Neural cell (in vitro differentiated cells): Measurements from ENCODE around the gene SERPINI1. TPM values are rescaled to one million over a fixed set of nuclear protein-coding genes. Genes with fewer than 3 reads are reported as not detected.

Experiments
- H2AFZ ChIP-seq: fragments of 200-600, 300-800 bp; sonication (generic), shearing (Covaris generic); 2 replicates; pipeline ENCODE4 v1.6.0; 2014; ENCODE audit warnings: low read depth, mild to moderate bottlenecking, antibody characterized with exemption, low read length, moderate library complexity
- H3F3A ChIP-seq: fragments of 200-600 bp; shearing (Covaris generic); 2 replicates; pipeline ENCODE4 v1.6.1; 2016; ENCODE audit warnings: mild to moderate bottlenecking, moderate library complexity, mixed read lengths, antibody characterized with exemption, low read length; ENCODE audit not compliant: insufficient read depth, poor library complexity, severe bottlenecking
- H3K27ac ChIP-seq: fragments of 200-600, 300-800 bp; sonication (generic), shearing (Covaris generic); 2 replicates; pipeline ENCODE4 v1.5.1; 2014; ENCODE audit warnings: mild to moderate bottlenecking, low read length, moderate library complexity
- H3K27me3 ChIP-seq: fragments of 300-800, 200-600 bp; sonication (generic), shearing (Covaris generic); 2 replicates; pipeline ENCODE4 v1.6.0; 2014; ENCODE audit warnings: mild to moderate bottlenecking, low read depth, low read length, moderate library complexity; ENCODE audit not compliant: insufficient read depth
- H3K36me3 ChIP-seq: fragments of 300-800, 200-600 bp; sonication (generic), shearing (Covaris generic); 2 replicates; pipeline ENCODE4 v1.5.1; 2014; ENCODE audit warnings: mild to moderate bottlenecking, antibody characterized with exemption, low read length, moderate library complexity; ENCODE audit not compliant: insufficient read depth
- H3K4me2 ChIP-seq: fragments of 300-800, 200-600 bp; sonication (generic), shearing (Covaris generic); 2 replicates; pipeline ENCODE4 v1.6.0; 2014; ENCODE audit warnings: mild to moderate bottlenecking, low read length
- H3K4me3 ChIP-seq: fragments of 300-800, 200-600 bp; sonication (generic), shearing (Covaris generic); 2 replicates; pipeline ENCODE4 v1.5.1; 2014; ENCODE audit warnings: mild to moderate bottlenecking, low read length, moderate library complexity
- H3K79me2 ChIP-seq: fragments of 200-600 bp; shearing (Covaris generic); replicated peaks from 2 replicates; pipeline ENCODE4 v1.6.0; 2014; ENCODE audit warnings: mild to moderate bottlenecking, low read length, moderate library complexity; ENCODE audit not compliant: insufficient read depth
- H3K9ac ChIP-seq: fragments of 300-800, 200-600 bp; sonication (generic), shearing (Covaris generic); 2 replicates; pipeline ENCODE4 v1.6.1; 2016; ENCODE audit warnings: mild to moderate bottlenecking, low read length, mixed read lengths
- H3K9me2 ChIP-seq: fragments of 200-600 bp; shearing (Covaris generic); 2 replicates; pipeline ENCODE4 v1.6.1; 2016; ENCODE audit warnings: mild to moderate bottlenecking, low read length, mixed read lengths; ENCODE audit not compliant: insufficient read depth
- H3K9me3 ChIP-seq: fragments of 200-600, 300-800 bp; sonication (generic), shearing (Covaris generic); 2 replicates; pipeline ENCODE4 v1.6.1; 2016; ENCODE audit warnings: mild to moderate bottlenecking, mixed run types, low read length, moderate library complexity, mixed read lengths
- H4K20me1 ChIP-seq: fragments of 200-600 bp; shearing (Covaris generic); 2 replicates; pipeline ENCODE4 v1.6.1; 2016; ENCODE audit warnings: mild to moderate bottlenecking, mixed run types; ENCODE audit not compliant: insufficient read depth
- EP300 ChIP-seq: fragments of 450-650 bp; conservative IDR thresholded peaks from 2 replicates; pipeline ENCODE4 v1.6.1; 2014; ENCODE audit warnings: antibody characterized with exemption, mild to moderate bottlenecking, moderate library complexity; ENCODE audit not compliant: poor library complexity, severe bottlenecking
- EZH2 ChIP-seq: fragments of 200-600, 300-800 bp; shearing (Covaris generic), sonication (generic); IDR thresholded peaks from 2 replicates; pipeline ENCODE4 v1.6.1; 2014; ENCODE audit warnings: antibody characterized with exemption, low read length, borderline replicate concordance, mild to moderate bottlenecking; ENCODE audit not compliant: insufficient read depth, poor library complexity, severe bottlenecking
- MXI1 ChIP-seq: fragments of 450-650 bp; conservative IDR thresholded peaks from 2 replicates; pipeline ENCODE4 v1.6.1; 2014; ENCODE audit warnings: antibody characterized with exemption, mild to moderate bottlenecking; ENCODE audit not compliant: poor library complexity, severe bottlenecking
- POLR2AphosphoS5 ChIP-seq: IDR thresholded peaks from 2 replicates; pipeline ENCODE4 v1.6.1; 2012
- RAD21 ChIP-seq: fragments of 450-650 bp; conservative IDR thresholded peaks from 2 replicates; pipeline ENCODE4 v1.6.1; 2014; ENCODE audit warnings: antibody characterized with exemption, mild to moderate bottlenecking, moderate library complexity
- SMC3 ChIP-seq: fragments of 450-650 bp; conservative IDR thresholded peaks from 2 replicates; pipeline ENCODE4 v1.6.1; 2014; ENCODE audit warnings: antibody characterized with exemption, mild to moderate bottlenecking, moderate library complexity; ENCODE audit not compliant: poor library complexity
- TAF1 ChIP-seq: IDR thresholded peaks from 2 replicates; pipeline ENCODE4 v1.6.1; 2012; ENCODE audit warnings: low read depth
- polyA plus RNA-seq: library from polyadenylated mRNA; depleted of rRNA; stranded (reverse); fragments of >200 nt; gene quantifications from 2 replicates; pipeline ENCODE4 v1.2.3, GENCODE V29; 2014
- TF ChIP-seq, protein P1 (sequence below): fragments of 450-650 bp; IDR thresholded peaks from 2 replicates; pipeline ENCODE4 v1.5.1; 2014; ENCODE audit warnings: antibody characterized with exemption, mild to moderate bottlenecking, moderate library complexity; ENCODE audit not compliant: poor library complexity, severe bottlenecking
- TF ChIP-seq, protein P2 (sequence below): IDR thresholded peaks from 2 replicates; pipeline ENCODE4 v1.6.1; 2012; ENCODE audit warnings: borderline replicate concordance

SERPINI1 gene
- polyA plus RNA-seq, 1 donor from 2014 or later, result 150 TPM

DNA sequence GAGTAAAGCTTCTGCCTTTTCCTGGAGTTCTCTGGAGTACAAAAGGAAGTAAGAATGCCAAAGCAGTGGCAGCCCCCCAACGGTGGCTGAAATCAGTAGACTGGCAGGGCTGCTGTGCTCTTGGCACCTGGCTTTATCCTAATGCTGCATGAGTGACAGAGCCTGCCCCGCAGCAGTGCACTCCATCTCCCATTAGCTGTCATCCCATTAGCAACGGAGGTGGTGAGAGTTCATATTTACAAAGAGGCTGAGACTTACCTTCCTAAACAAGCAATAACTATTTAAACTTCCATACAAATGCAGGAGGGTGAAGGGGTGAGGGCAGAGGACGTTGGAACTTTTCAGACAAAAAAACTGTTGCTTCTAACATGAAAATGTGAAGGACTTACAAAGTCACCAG is 51.9 kb downstream of the SERPINI1 start:
- no peaks in the 10 kb centered on the region for H3F3A ChIP-seq
- no peaks in the 10 kb centered on the region for H4K20me1 ChIP-seq
- no peak overlapping the region for H3K4me2 ChIP-seq
- H3K27ac ChIP-seq, result no peak overlapping the region
- no peaks in the 10 kb centered on the region for H3K9me3 ChIP-seq
- no peak overlapping the region for H3K9ac ChIP-seq
- H2AFZ ChIP-seq, result no peak overlapping the region
- H3K9me2 ChIP-seq, result no peaks in the 10 kb centered on the region
- H3K36me3 ChIP-seq, result no peaks in the 10 kb centered on the region
- H3K79me2 ChIP-seq, result no peaks in the 10 kb centered on the region
- no peak overlapping the region for H3K4me3 ChIP-seq
- TF ChIP-seq, protein P1, sequence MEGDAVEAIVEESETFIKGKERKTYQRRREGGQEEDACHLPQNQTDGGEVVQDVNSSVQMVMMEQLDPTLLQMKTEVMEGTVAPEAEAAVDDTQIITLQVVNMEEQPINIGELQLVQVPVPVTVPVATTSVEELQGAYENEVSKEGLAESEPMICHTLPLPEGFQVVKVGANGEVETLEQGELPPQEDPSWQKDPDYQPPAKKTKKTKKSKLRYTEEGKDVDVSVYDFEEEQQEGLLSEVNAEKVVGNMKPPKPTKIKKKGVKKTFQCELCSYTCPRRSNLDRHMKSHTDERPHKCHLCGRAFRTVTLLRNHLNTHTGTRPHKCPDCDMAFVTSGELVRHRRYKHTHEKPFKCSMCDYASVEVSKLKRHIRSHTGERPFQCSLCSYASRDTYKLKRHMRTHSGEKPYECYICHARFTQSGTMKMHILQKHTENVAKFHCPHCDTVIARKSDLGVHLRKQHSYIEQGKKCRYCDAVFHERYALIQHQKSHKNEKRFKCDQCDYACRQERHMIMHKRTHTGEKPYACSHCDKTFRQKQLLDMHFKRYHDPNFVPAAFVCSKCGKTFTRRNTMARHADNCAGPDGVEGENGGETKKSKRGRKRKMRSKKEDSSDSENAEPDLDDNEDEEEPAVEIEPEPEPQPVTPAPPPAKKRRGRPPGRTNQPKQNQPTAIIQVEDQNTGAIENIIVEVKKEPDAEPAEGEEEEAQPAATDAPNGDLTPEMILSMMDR, result no peak
- TF ChIP-seq MXI1 (no peak), EZH2 (no peak), EP300 (no peak), POLR2AphosphoS5 (no peak), SMC3 (no peak), TAF1 (no peak), RAD21 (no peak)
- TF ChIP-seq, protein P2, sequence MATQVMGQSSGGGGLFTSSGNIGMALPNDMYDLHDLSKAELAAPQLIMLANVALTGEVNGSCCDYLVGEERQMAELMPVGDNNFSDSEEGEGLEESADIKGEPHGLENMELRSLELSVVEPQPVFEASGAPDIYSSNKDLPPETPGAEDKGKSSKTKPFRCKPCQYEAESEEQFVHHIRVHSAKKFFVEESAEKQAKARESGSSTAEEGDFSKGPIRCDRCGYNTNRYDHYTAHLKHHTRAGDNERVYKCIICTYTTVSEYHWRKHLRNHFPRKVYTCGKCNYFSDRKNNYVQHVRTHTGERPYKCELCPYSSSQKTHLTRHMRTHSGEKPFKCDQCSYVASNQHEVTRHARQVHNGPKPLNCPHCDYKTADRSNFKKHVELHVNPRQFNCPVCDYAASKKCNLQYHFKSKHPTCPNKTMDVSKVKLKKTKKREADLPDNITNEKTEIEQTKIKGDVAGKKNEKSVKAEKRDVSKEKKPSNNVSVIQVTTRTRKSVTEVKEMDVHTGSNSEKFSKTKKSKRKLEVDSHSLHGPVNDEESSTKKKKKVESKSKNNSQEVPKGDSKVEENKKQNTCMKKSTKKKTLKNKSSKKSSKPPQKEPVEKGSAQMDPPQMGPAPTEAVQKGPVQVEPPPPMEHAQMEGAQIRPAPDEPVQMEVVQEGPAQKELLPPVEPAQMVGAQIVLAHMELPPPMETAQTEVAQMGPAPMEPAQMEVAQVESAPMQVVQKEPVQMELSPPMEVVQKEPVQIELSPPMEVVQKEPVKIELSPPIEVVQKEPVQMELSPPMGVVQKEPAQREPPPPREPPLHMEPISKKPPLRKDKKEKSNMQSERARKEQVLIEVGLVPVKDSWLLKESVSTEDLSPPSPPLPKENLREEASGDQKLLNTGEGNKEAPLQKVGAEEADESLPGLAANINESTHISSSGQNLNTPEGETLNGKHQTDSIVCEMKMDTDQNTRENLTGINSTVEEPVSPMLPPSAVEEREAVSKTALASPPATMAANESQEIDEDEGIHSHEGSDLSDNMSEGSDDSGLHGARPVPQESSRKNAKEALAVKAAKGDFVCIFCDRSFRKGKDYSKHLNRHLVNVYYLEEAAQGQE, result no peak
- H3K27me3 ChIP-seq, result no peaks in the 10 kb centered on the region

DNA sequence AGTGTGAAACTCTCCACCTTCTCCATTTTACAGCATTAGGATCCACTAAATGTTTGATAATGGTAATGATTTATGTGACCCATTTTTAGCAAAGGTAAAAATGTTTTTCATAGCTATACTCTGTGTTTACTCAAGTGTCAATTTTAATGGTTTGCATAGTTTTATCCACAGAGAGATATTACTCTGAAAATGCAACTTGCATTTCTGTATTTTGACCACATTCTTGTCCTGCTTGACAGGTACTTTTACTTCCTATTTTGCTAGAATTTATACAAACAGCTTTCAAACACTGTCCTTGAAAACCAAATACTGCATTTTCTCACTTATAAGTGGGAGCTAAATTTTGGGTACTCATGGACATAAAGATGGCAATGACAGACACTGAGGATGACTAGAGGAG is 62.9 kb downstream of the SERPINI1 start:
- no peaks in the 10 kb centered on the region for H3F3A ChIP-seq
- H3K79me2 ChIP-seq, result no peaks in the 10 kb centered on the region
- TF ChIP-seq EP300 (no peak), POLR2AphosphoS5 (no peak), MXI1 (no peak), TAF1 (no peak), RAD21 (no peak), EZH2 (no peak), SMC3 (no peak)
- TF ChIP-seq, protein P1, result no peak
- TF ChIP-seq, protein P2, result no peak
- no peak overlapping the region for H3K4me3 ChIP-seq
- no peaks in the 10 kb centered on the region for H4K20me1 ChIP-seq
- no peaks in the 10 kb centered on the region for H3K27me3 ChIP-seq
- no peaks in the 10 kb centered on the region for H3K36me3 ChIP-seq
- H3K9me3 ChIP-seq, result no peaks in the 10 kb centered on the region
- H2AFZ ChIP-seq, result no peak overlapping the region
- H3K4me2 ChIP-seq, result no peak overlapping the region
- no peak overlapping the region for H3K27ac ChIP-seq
- no peaks in the 10 kb centered on the region for H3K9me2 ChIP-seq
- no peak overlapping the region for H3K9ac ChIP-seq
